ENCODE measurements around the gene SLC51A. TPM values are rescaled to one million over a fixed set of nuclear protein-coding genes. Genes with fewer than 3 reads are reported as not detected.
A peak's percentile ranks its signal among the peaks of the same experiment; 100 is the strongest.

SLC51A gene
- total and polyA plus RNA-seq, 2 of the 8 experiments (the other 6 are each of a cell fraction or from before 2014, with no cell fraction given) = 6.3 to 9.8 TPM

DNA sequence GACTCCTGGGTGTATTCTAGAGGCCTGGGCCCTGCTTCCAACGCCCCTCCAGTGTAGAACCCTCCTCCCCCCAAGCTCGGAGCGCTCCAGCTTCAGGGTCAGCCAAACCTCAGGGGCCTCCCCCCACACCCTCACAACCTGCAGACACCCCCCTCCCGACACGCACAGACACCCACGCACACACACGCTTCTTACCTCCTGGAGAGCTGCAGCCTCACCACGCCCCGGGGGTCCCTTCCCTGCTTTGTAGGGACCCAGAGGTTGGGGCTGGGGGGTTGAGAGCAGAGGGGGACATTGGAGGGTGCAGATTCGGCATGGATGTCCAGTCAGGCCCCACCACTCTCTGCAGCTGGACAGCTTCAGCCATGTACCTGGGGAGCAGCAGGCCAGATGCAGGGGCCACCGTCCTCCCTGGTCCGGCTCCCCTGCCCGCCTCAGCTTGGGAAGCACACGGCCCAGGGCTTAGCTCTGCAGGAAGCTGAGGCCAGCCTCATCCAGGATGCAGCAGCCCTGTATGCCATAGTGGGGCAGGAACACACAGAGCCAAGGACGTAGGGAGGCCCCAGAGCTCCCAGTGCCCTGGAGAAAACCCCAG is 18.2 kb upstream of the SLC51A start:
- FAIRE-seq = no peak
- WGBS, 2 experiments (ENCODE audit: extremely low coverage in 1 of 2, insufficient coverage in 1 of 2, insufficient read length in 1 of 2, insufficient replicate concordance in 2 of 2, low coverage in 1 of 2, low lambda C conversion rate in 2 of 2, missing lambda C conversion rate in 1 of 2) = 85% methylated on average over 15 of the region's 15 CpGs; no CpG with 5 or more reads in 1 of the 2 experiments
- Histone ChIP-seq H3K23me2 (ENCODE audit: low read depth, low read length) (no peaks in the 10 kb centered on the region), H3K79me1 (ENCODE audit: low read depth, low read length) (no peaks in the 10 kb centered on the region), H3K4ac (replicated peaks; ENCODE audit: insufficient read length, low read depth, low read length) (no peak overlapping the region), H3K36me3 (ENCODE audit: control insufficient read depth in 2 of 4, insufficient read depth in 4 of 4, low read length in 3 of 4) (no peaks in the 10 kb centered on the region), H2BK20ac (ENCODE audit: low read length) (no peak overlapping the region), H4K91ac (replicated peaks; ENCODE audit: insufficient read length, low read length) (no peak overlapping the region), H3K27ac (ENCODE audit: low read depth, low read length) (no peak overlapping the region), H3K14ac (ENCODE audit: insufficient read length) (no peak overlapping the region), H3K27me3 (replicated peaks in 1 of 4; ENCODE audit: control insufficient read depth in 3 of 4, extremely low read depth in 1 of 4, insufficient read depth in 3 of 4, low read length in 3 of 4) (no peaks in the 10 kb centered on the region), H2BK5ac (ENCODE audit: low read depth, low read length) (no peak overlapping the region), H4K8ac (ENCODE audit: extremely low read depth, insufficient read depth, low read length) (0 out of 2 replicates have a peak overlapping the region, but pooled peaks have one; percentile 43), H2AK5ac (ENCODE audit: low read depth, low read length) (no peak overlapping the region), H2BK12ac (ENCODE audit: low read depth, low read length) (no peak overlapping the region), H4K5ac (ENCODE audit: insufficient read length, low read depth, low read length) (no peak overlapping the region), H3K4me3 (ENCODE audit: extremely low read depth in 1 of 4, insufficient read depth in 2 of 4, low read depth in 3 of 4, low read length in 4 of 4) (no peak overlapping the region), H3K9me3 (ENCODE audit: insufficient read depth in 2 of 2, low read depth in 1 of 2, low read length in 1 of 2) (no peaks in the 10 kb centered on the region), H3K18ac (ENCODE audit: extremely low read depth, low read length) (no peak overlapping the region), H2BK15ac (ENCODE audit: low read length) (no peak overlapping the region), H2AFZ (ENCODE audit: low read length) (no peak overlapping the region), H3K9ac (replicated peaks in 1 of 4; ENCODE audit: extremely low read depth in 1 of 4, low read depth in 3 of 4, low read length in 3 of 4) (no peak overlapping the region), H3K4me2 (ENCODE audit: insufficient read depth in 1 of 2, low read depth in 2 of 2, low read length in 2 of 2) (no peak overlapping the region), H3K4me1 (replicated peaks in 1 of 4; ENCODE audit: control insufficient read depth in 3 of 4, insufficient read depth in 4 of 4, low read length in 3 of 4) (no peaks in the 10 kb centered on the region), H3K79me2 (ENCODE audit: control insufficient read depth in 1 of 2, insufficient read depth in 2 of 2, low read length in 2 of 2) (no peaks in the 10 kb centered on the region), H3K56ac (replicated peaks; ENCODE audit: insufficient read length, low read depth, low read length) (no peak overlapping the region), H2BK120ac (replicated peaks; ENCODE audit: low read depth, low read length) (no peak overlapping the region), H3K23ac (ENCODE audit: insufficient read length) (no peak overlapping the region), H4K20me1 (replicated peaks in 1 of 2; ENCODE audit: control insufficient read depth in 1 of 2, insufficient read depth in 2 of 2, low read length in 2 of 2) (no peaks in the 10 kb centered on the region)
- no peak for DNase-seq (ENCODE audit: low read depth in 1 of 2, low spot score in 2 of 2)
- ChIA-PET CTCF (ENCODE audit: partially characterized antibody) (interaction anchor here (0.8 to 11.5 kb wide), 24 partner anchors 8 to 188 kb away, joined by 3 to 299 read pairs (median 6); no protein-coding TSS in a partner anchor), POLR2A (ENCODE audit: partially characterized antibody) (interaction anchor here (1.0 to 1.1 kb wide), 2 partner anchors 9 to 117 kb away, joined by 3 read pairs; no protein-coding TSS in a partner anchor)
- TF ChIP-seq, protein P1, sequence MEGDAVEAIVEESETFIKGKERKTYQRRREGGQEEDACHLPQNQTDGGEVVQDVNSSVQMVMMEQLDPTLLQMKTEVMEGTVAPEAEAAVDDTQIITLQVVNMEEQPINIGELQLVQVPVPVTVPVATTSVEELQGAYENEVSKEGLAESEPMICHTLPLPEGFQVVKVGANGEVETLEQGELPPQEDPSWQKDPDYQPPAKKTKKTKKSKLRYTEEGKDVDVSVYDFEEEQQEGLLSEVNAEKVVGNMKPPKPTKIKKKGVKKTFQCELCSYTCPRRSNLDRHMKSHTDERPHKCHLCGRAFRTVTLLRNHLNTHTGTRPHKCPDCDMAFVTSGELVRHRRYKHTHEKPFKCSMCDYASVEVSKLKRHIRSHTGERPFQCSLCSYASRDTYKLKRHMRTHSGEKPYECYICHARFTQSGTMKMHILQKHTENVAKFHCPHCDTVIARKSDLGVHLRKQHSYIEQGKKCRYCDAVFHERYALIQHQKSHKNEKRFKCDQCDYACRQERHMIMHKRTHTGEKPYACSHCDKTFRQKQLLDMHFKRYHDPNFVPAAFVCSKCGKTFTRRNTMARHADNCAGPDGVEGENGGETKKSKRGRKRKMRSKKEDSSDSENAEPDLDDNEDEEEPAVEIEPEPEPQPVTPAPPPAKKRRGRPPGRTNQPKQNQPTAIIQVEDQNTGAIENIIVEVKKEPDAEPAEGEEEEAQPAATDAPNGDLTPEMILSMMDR (IDR thresholded peaks at IDR 0.05; ENCODE audit: control extremely low read depth in 1 of 3, insufficient read depth in 1 of 3, low read depth in 1 of 3, low read length in 3 of 3) = no peak
- TF ChIP-seq CBX8 (IDR thresholded peaks at IDR 0.05; ENCODE audit: borderline replicate concordance, low read depth, low read length) (no peak), CBX5 (IDR thresholded peaks at IDR 0.05; ENCODE audit: low read depth, low read length) (no peak), TAF1 (IDR thresholded peaks at IDR 0.05; ENCODE audit: low read depth, low read length) (no peak), SP4 (IDR thresholded peaks at IDR 0.05; ENCODE audit: low read length) (no peak), KDM5A (IDR thresholded peaks at IDR 0.05; ENCODE audit: low read length) (no peak), SIN3A (conservative IDR thresholded peaks at IDR 0.05 in 1 of 2, IDR thresholded peaks at IDR 0.05 in 1 of 2; ENCODE audit: low read depth in 1 of 2, low read length in 2 of 2) (no peak), RAD21 (IDR thresholded peaks at IDR 0.05 in 1 of 2, conservative IDR thresholded peaks at IDR 0.05 in 1 of 2; ENCODE audit: low read depth in 2 of 2, low read length in 2 of 2) (no peak), HDAC6 (IDR thresholded peaks at IDR 0.05; ENCODE audit: low read depth, low read length) (no peak), HDAC2 (IDR thresholded peaks at IDR 0.05; ENCODE audit: borderline replicate concordance in 1 of 2, low read depth in 2 of 2, low read length in 2 of 2) (no peak)
